ENCODE measurements around the gene LRRC45.

GRCh38 chr17:81999976-82000802 is 22.9 kb upstream of the LRRC45 start:
- TF ChIP-seq CTCF (IDR thresholded peaks at IDR 0.05) (no peak), POLR2A (IDR thresholded peaks at IDR 0.05) (no peak)

Measured in adrenal gland (tissue), 5 donors.